Measurements from ENCODE around the gene NTMT1.

- no peak for TF ChIP-seq CTCF (IDR thresholded peaks at IDR 0.05; ENCODE audit: insufficient read depth, low read depth, low read length)
- TF ChIP-seq EZH2 (IDR thresholded peaks at IDR 0.05; ENCODE audit: insufficient read depth, low read length) = no peak
These were observed 45.6 kb downstream of the NTMT1 start for GRCh38 chr9:129671519-129671918.
